ENCODE measurements around the gene DNAH2. TPM values are rescaled to one million over a fixed set of nuclear protein-coding genes. Genes with fewer than 3 reads are reported as not detected.

DNAH2 gene
- total and polyA plus RNA-seq, 7 donors = under 0.01 to 0.36 (median 0.30) TPM; not detected in 3

GRCh38 chr17:7686222-7687071 lies 31.1 kb upstream of the DNAH2 start:
- DNase-seq = peak; percentile 88
- Histone ChIP-seq H3K4me1 (peaks cover 0 to 28% (median 26%) of the 10 kb centered on the region in 4 donors), H3K27ac (peak overlapping the region; percentile 90 to 97 (median 96)), H3K36me3 (peaks cover 0 to 9% (median 0%) of the 10 kb centered on the region in 4 donors), H3K9me3 (no peaks in the 10 kb centered on the region), H3K4me3 (peak overlapping the region; percentile 75 to 92 (median 82)), H3K27me3 (no peaks in the 10 kb centered on the region)
- TF ChIP-seq CTCF (IDR thresholded peaks at IDR 0.05) = no peak
- TF ChIP-seq POLR2A (IDR thresholded peaks at IDR 0.05) = peak; percentile 83 to 93
- TF ChIP-seq POLR2AphosphoS5 (IDR thresholded peaks at IDR 0.05) = peak; percentile 92 to 97 (median 94)
- intact Hi-C loops (cut with DNase I) = loop anchor here (1.0 to 10.0 kb wide), 4 partner anchors 34 to 172 kb away; partner anchors contain the start of genes ATP1B2, FXR2 and SAT2
- 0 to 1% methylated on average over 30 of the region's 30 CpGs for WGBS, 2 donors

DNA sequence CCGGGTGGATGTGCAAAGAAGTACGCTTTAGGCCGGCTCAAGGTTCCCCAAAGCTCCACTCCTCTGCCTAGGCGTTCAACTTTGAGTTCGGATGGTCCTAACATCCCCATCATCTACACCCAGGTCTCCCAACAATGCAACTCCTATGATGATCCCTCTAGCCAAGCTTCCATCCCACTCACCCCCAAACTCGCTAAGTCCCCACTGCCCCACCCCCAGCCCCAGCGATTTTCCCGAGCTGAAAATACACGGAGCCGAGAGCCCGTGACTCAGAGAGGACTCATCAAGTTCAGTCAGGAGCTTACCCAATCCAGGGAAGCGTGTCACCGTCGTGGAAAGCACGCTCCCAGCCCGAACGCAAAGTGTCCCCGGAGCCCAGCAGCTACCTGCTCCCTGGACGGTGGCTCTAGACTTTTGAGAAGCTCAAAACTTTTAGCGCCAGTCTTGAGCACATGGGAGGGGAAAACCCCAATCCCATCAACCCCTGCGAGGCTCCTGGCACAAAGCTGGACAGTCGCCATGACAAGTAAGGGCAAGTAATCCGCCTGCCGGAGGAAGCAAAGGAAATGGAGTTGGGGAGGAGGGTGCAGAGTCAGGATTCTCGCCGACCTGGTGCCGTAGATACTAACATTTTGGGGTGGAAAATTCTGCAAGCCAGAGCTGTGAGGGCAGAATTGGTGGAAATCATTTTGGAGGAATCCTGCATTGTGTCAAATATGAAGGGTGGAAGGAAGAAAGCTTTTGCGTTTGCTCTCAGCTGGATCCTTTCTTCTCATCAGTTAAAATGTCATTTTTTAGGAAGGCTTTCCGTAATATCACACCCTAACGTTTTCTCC lies 30.3 kb upstream of the DNAH2 start, which contains the start of gene TP53:
TSS of gene TP53 (minus strand) at position 419 of the 836 bp plus-strand sequence. CDS start 10,896 bp downstream, outside the sequence.
- no peaks in the 10 kb centered on the region for H3K9me3 ChIP-seq
- peak within 1 kb of the TSS; percentile 75 to 92 (median 82) for H3K4me3 ChIP-seq
- DNase-seq = peak; percentile 95
- peaks cover 0 to 9% (median 0%) of the 10 kb centered on the region in 4 donors for H3K36me3 ChIP-seq
- H3K27ac ChIP-seq = peak within 1 kb of the TSS; percentile 90 to 97 (median 96)
- TF ChIP-seq CTCF (IDR thresholded peaks at IDR 0.05) (no peak), POLR2A (IDR thresholded peaks at IDR 0.05) (peak; percentile 71 to 78), EP300 (IDR thresholded peaks at IDR 0.05) (peak in 1 of 4 donors; percentile 56), POLR2AphosphoS5 (IDR thresholded peaks at IDR 0.05) (peak; percentile 67 to 94 (median 92))
- intact Hi-C loops (cut with DNase I) = loop anchor here (1.0 to 10.0 kb wide), 4 partner anchors 35 to 172 kb away; partner anchors contain the start of genes ATP1B2, FXR2 and SAT2
- H3K4me1 ChIP-seq = peaks cover 0 to 28% (median 26%) of the 10 kb centered on the region in 4 donors
- 0% methylated on average over 30 of the region's 30 CpGs for WGBS, 2 donors
- H3K27me3 ChIP-seq = no peaks in the 10 kb centered on the region

- peaks cover 0 to 13% (median 0%) of the 10 kb centered on the region in 4 donors for H3K36me3 ChIP-seq
- DNase-seq = peak; percentile 99
- peak; percentile 23 to 76 (median 42) for TF ChIP-seq POLR2AphosphoS5 (IDR thresholded peaks at IDR 0.05)
- peak; percentile 95 to 99 (median 98) for TF ChIP-seq CTCF (IDR thresholded peaks at IDR 0.05)
- no peak for TF ChIP-seq POLR2A (IDR thresholded peaks at IDR 0.05)
- peak in 1 of 4 donors; percentile 30 for TF ChIP-seq EP300 (IDR thresholded peaks at IDR 0.05)
- peak within 1 kb of the TSS; percentile 90 to 97 (median 96) for H3K27ac ChIP-seq
- H3K27me3 ChIP-seq = no peaks in the 10 kb centered on the region
- no peaks in the 10 kb centered on the region for H3K9me3 ChIP-seq
- peaks cover 0 to 28% (median 26%) of the 10 kb centered on the region in 4 donors for H3K4me1 ChIP-seq
- 0% methylated on average over 51 of the region's 51 CpGs for WGBS, 2 donors
- H3K4me3 ChIP-seq = peak within 1 kb of the TSS; percentile 75 to 92 (median 82)
- intact Hi-C loops (cut with DNase I) = loop anchor here (1.0 to 10.0 kb wide), 5 partner anchors 29 to 173 kb away; partner anchors contain the start of genes ATP1B2, DNAH2, FXR2 and SAT2
Observed at GRCh38 chr17:7687908-7688807, 29.4 kb upstream of the DNAH2 start, which contains the start of gene WRAP53. Gene WRAP53 (plus strand): TSS chr17:7688477. CDS start chr17:7688649, 172 bp downstream.

Data from sigmoid colon (tissue), 7 donors.